Sciatic nerve (tissue), 1 donor: Measurements from ENCODE around the gene ETHE1. TPM values are rescaled to one million over a fixed set of nuclear protein-coding genes. Genes with fewer than 3 reads are reported as not detected.

Experiments used
- total RNA-seq: library from RNA; stranded (reverse); fragmentation: NEBNext Ultra II Directional; extraction: Animal tissue kit (Norgen Biotek cat#: 25700); gene quantifications from one replicate; pipeline ENCODE4 v1.2.1, GENCODE V29; 2021
- donor health status: DM: no; HTN: no; CAD: no.

The ETHE1 gene
- total RNA-seq, 1 donor from 2014 or later: 33.3 TPM

Other genes starting within 250 kb of the ETHE1 start
- gene CD177, start 173.5 kb downstream of the ETHE1 start, total RNA-seq: 19.3 TPM
- gene TEX101, start 112.3 kb downstream of the ETHE1 start, total RNA-seq: not detected
- gene LYPD3, start 61.6 kb downstream of the ETHE1 start, total RNA-seq: 1.6 TPM
- 12.7 TPM for gene PHLDB3, start 22.5 kb downstream of the ETHE1 start, total RNA-seq
- gene ZNF575, start 6.0 kb upstream of the ETHE1 start, total RNA-seq: 5.3 TPM
- gene XRCC1, start 48.3 kb upstream of the ETHE1 start, total RNA-seq: 24.8 TPM
- gene PINLYP, start 48.6 kb upstream of the ETHE1 start, total RNA-seq: 8.0 TPM
- gene IRGQ, start 68.9 kb upstream of the ETHE1 start, total RNA-seq: 22.2 TPM
- gene ZNF576, start 69.4 kb upstream of the ETHE1 start, total RNA-seq: 14.3 TPM
- gene SRRM5, start 84.9 kb upstream of the ETHE1 start, total RNA-seq: 0.58 TPM
- 39.1 TPM for gene ZNF428, start 92.4 kb upstream of the ETHE1 start, total RNA-seq
- 175 TPM for gene CADM4, start 112.6 kb upstream of the ETHE1 start, total RNA-seq
- gene PLAUR, start 143.0 kb upstream of the ETHE1 start, total RNA-seq: 36.9 TPM
- gene IRGC, start 188.9 kb upstream of the ETHE1 start, total RNA-seq: not detected
- gene SMG9, start 227.8 kb upstream of the ETHE1 start, total RNA-seq: 41.1 TPM